ENCODE results near the gene ATP2B3.

DNA sequence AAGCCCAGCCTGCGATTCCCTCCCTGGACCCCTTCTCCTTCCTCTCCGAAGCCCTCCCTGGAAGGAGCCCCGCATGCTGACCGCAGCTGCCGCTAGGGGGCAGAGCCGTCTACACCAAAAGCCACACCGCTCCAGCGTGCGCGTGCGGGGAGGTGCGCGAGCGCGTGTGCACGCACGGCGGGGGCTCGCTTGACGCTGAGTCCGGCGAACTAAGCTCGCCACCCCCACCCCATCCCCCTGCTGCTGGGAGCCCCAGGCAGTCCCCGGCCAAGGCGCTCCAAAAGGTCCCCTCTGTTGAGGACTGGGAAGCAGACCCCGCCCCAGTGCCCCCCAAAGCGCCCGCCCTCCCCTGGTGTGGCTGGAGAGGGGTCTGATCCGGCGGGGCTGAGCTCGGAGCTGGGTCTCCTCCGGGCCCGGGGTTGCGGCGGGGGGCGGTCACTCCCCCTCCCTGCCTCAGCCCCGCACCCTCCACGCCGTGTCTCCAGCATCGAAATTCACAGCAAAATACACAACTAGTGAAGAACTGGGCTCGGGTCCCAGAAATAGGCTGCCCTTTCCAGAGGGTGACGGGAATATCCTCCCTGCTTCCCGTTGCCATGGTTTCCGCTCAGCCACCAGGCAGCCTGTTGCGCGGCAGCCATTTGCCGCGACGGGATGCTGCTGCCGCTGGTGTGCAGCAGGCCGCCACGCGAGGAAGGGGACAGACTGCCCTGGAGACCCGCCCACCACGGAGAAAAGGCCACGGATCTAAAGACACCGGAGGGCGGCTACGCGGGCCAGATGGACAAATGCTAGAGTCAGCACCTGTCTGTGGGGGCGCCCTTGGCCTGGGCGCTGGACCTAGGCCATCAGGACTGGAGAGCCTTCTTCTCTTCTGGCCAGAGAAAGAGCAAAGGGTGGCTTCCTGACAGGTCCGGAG lies 92.7 kb downstream of the ATP2B3 start:
- TF ChIP-seq POLR2AphosphoS5 (IDR thresholded peaks at IDR 0.05; ENCODE audit: borderline replicate concordance, low read depth, low read length) (no peak), EZH2 (IDR thresholded peaks at IDR 0.05) (no peak), FOXP2 (optimal IDR thresholded peaks at IDR 0.05; ENCODE audit: control extremely low read depth, extremely low read length, insufficient read depth) (peak; percentile 30)

Data from SK-N-MC (cell line).